Measurements from ENCODE around the gene DICER1. TPM values are rescaled to one million over a fixed set of nuclear protein-coding genes. Genes with fewer than 3 reads are reported as not detected.
A peak's percentile ranks its signal among the peaks of the same experiment; 100 is the strongest.

The DICER1 gene
- total and polyA plus RNA-seq, 8 donors = 5.7 to 37.8 (median 24.6) TPM

DNA sequence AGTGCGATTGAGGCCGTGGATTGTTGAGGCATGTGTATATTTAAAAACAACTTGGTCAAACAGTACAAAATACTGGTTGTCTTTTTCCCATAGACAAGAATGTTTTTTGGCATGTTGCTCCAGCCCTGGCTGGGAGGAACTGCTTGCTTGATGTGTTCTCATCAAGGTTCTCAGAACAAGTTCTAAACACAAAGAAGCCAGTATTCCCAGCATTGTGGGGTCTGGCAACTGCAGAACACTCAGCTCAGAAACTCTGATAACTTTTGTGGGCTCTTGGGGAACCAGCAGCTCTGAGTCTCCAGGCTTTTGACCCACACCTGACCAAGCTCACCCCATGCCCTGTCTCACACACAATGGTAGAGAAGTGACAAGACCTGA lies 27.1 kb upstream of the DICER1 start:
- no peak for FAIRE-seq
- intact Hi-C loops (cut with DNase I) = no loop called here
- TF ChIP-seq, protein P1, sequence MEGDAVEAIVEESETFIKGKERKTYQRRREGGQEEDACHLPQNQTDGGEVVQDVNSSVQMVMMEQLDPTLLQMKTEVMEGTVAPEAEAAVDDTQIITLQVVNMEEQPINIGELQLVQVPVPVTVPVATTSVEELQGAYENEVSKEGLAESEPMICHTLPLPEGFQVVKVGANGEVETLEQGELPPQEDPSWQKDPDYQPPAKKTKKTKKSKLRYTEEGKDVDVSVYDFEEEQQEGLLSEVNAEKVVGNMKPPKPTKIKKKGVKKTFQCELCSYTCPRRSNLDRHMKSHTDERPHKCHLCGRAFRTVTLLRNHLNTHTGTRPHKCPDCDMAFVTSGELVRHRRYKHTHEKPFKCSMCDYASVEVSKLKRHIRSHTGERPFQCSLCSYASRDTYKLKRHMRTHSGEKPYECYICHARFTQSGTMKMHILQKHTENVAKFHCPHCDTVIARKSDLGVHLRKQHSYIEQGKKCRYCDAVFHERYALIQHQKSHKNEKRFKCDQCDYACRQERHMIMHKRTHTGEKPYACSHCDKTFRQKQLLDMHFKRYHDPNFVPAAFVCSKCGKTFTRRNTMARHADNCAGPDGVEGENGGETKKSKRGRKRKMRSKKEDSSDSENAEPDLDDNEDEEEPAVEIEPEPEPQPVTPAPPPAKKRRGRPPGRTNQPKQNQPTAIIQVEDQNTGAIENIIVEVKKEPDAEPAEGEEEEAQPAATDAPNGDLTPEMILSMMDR (IDR thresholded peaks at IDR 0.05) = no peak

DNA sequence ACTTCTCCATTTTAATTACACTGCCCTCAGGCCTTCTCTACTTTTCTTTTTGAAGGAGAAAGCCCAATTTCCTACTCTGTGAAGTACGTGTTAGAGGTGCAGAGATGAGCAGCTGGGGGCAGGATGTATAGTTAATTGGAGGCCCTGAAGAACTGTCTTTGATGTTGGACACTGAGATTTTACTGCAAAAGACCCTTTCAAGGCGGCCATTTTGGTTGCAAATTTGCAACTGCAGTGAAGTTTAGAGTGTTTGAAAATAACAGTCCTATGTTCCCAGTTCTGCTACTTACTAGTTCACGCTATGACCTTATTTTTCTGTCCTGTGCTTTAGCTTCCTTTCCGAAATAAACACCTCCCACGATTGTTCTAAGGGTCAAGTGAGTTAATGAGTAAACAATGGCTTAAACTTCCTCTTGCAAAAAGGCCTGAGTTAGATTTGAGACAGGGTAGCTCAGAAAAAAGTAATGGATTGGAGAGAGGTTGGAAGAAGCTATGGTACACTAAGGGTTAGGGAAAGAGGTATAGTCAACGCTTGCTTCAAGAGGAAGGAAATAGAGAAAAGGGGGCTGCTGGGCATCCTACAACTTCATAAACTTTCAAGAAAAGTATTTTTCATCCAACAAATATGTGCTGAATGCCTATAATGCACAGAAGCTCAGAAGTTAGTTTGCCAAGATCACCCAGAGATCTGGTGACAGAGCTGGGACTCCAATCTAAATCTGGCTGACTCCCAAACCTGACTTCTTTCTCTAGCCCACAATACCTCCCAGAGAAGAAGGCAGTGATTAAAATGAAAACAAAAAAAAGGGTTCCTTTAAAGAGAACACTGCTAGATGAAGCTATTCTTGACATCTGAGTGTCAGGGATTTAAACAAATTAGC lies 26.4 kb upstream of the DICER1 start:
- Histone ChIP-seq H3K27ac (peak overlapping the region; percentile 23 to 76 (median 50)), H3K4me3 (no peak overlapping the region), H3K9me3 (no peaks in the 10 kb centered on the region), H3K27me3 (no peaks in the 10 kb centered on the region), H3K36me3 (no peaks in the 10 kb centered on the region), H3K4me1 (peaks cover 0 to 35% (median 25%) of the 10 kb centered on the region in 3 donors)
- DNase-seq = no peak
- WGBS, 2 donors = 58% methylated on average over 6 of the region's 6 CpGs
- FAIRE-seq = no peak
- ATAC-seq = peak; percentile 14 to 54 (median 42)
- intact Hi-C loops (cut with DNase I) = no loop called here
- TF ChIP-seq, protein P1 (IDR thresholded peaks at IDR 0.05) = no peak

More for the DNA sequence above, 27.1 kb upstream of the DICER1 start:
- no peaks in the 10 kb centered on the region for H3K36me3 ChIP-seq
- no peaks in the 10 kb centered on the region for H3K27me3 ChIP-seq
- no peak overlapping the region for H3K4me3 ChIP-seq
- no peaks in the 10 kb centered on the region for H3K9me3 ChIP-seq
- H3K27ac ChIP-seq = peak overlapping the region; percentile 23 to 76 (median 50)
- 16 to 19% methylated on average over 2 of the region's 2 CpGs for WGBS, 2 donors
- no peak for DNase-seq
- peaks cover 0 to 35% (median 25%) of the 10 kb centered on the region in 3 donors for H3K4me1 ChIP-seq
- peak in 3 of 4 donors; percentile 8 to 37 (median 30) for ATAC-seq

DNA sequence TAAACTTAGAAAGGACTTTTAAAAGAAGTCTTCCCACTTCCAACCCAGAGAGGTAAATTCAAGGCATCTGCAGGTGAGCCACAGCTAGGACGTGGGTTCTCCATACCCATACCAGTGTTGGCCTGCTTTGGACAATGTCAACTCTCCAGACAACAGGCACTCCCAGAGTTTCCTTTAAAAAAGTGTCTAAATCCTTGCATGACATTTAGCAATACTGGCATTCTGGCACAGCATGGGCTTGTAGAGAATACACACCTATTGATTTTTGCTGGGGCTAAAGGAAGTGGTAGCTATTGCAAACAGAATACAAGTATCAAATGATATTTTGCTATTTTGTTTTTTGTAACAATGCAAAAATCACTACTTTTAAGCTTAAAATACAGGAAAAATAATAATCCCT lies 25.8 kb upstream of the DICER1 start:
- peak overlapping the region; percentile 23 to 76 (median 50) for H3K27ac ChIP-seq
- no peak for FAIRE-seq
- TF ChIP-seq, protein P1 (IDR thresholded peaks at IDR 0.05) = no peak

DNA sequence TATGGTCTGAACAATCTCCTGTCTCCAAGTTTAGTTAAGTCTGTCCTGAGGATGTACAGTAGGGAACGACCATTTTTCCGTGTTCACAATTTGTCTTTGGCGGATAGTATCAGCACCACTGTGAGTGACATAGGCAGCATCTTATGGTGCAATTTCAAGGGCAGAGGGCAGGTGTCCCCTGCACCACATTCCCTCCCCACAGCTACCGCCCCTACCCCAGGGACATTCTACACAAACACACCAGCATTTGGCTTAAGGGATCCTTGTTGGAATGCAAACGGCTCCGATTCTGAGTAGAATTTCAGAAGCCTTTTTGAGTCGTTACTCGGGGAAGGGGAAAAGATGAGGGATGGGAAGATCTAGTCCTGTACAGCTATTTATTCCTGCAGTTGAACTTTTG lies 25.1 kb upstream of the DICER1 start:
- ATAC-seq = no peak
- Histone ChIP-seq H3K9me3 (no peaks in the 10 kb centered on the region), H3K27ac (peak overlapping the region in 2 of 4 donors; percentile 72 to 76), H3K4me1 (peaks cover 0 to 35% (median 25%) of the 10 kb centered on the region in 3 donors), H3K4me3 (no peak overlapping the region), H3K27me3 (no peaks in the 10 kb centered on the region), H3K36me3 (no peaks in the 10 kb centered on the region)
- 84 to 85% methylated on average over 8 of the region's 8 CpGs for WGBS, 2 donors
- FAIRE-seq = no peak
- TF ChIP-seq, protein P1 (IDR thresholded peaks at IDR 0.05) = no peak
- no peak for DNase-seq
- intact Hi-C loops (cut with DNase I) = no loop called here

More for the DNA sequence above, 25.8 kb upstream of the DICER1 start:
- Histone ChIP-seq H3K27me3 (no peaks in the 10 kb centered on the region), H3K9me3 (no peaks in the 10 kb centered on the region), H3K36me3 (no peaks in the 10 kb centered on the region), H3K4me3 (no peak overlapping the region), H3K4me1 (peaks cover 0 to 35% (median 25%) of the 10 kb centered on the region in 3 donors)
- ATAC-seq (peak; percentile 8 to 35 (median 24)), DNase-seq (no peak)
- 78 to 86% methylated on average over 1 of the region's 1 CpG for WGBS, 2 donors
- intact Hi-C loops (cut with DNase I) = no loop called here
